GM19023 (cell line): ENCODE data around the gene C17orf67.
A peak's percentile ranks its signal among the peaks of the same experiment; 100 is the strongest.

Source experiments
- ATAC-seq: cut with Tn5 transposase; IDR thresholded peaks from one replicate; pipeline ENCODE4 v1.9.1; 2021; ENCODE audit warnings: mild to moderate bottlenecking, moderate library complexity; ENCODE audit not compliant: unreplicated experiment

Gene C17orf67

GRCh38 chr17:56809820-56810179 lies 23.9 kb downstream of the C17orf67 start:
- no peak for ATAC-seq

DNA sequence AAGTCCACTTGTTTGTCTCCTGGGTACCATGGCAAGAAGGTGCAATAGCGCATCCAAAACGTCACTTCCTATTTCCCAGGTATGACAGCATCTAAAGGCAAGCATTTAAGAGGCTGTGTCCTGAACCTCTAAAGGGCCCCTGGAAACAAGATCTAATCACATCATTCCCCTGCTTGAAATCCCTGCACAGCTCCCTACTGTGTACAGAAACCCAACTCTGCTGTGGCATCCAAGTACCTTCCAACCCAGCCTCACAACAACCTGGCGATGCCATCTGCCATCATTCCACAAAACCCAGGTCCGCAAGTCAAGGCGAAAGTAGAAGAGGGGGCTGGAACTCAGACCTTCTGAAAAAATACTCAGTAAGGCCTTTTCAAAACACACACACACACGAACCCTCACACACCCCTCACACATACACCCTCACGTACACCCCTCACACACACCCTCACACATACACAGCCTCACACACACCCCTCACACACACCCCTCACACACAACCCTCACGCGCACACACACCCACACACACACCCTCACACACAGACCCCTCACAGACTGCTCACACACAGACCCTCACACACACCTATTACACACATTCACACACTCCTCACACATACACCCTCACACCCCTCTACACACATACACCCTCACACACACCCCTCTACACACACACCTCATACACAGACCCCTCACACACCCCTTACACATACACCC lies 24.5 kb downstream of the C17orf67 start:
- no peak for ATAC-seq

DNA sequence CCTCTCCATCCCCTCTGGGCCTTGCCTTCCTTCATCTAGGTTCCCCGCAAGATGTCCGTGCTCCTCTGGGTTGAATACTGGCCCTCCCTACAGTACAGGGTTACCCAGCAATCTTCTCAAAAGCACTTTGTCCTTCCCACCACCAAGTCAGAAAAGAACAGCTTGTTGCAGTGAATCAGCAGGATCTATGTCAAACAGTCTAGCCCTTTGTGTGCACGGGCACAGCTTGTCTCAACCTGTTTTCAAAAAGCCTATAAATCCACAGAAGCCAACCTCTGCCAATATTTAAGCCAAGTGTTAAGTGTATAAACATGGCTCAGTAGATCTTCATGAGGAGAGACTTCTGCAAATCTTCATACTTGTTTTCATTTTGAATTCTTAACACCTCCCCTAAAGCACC lies 25.2 kb downstream of the C17orf67 start:
- ATAC-seq = no peak

DNA sequence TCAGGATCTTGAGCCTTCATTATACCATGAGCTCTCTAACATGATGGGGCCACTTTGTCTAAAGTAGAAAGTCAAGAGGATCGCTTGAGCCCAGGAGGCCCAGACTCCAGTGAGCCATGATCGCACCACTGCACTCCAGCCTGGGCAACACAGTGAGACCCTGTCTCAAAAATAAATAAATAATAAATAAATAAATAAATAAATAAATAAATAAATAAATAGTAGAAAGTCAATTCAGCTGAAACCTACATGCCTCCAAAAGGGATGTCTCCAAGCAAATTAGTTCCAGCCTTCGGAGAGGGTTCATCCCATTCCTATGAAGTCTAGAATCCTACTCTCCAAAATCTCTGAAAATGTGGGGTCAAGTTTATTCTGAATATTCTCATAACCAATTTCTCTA lies 26.0 kb downstream of the C17orf67 start:
- ATAC-seq = no peak

DNA sequence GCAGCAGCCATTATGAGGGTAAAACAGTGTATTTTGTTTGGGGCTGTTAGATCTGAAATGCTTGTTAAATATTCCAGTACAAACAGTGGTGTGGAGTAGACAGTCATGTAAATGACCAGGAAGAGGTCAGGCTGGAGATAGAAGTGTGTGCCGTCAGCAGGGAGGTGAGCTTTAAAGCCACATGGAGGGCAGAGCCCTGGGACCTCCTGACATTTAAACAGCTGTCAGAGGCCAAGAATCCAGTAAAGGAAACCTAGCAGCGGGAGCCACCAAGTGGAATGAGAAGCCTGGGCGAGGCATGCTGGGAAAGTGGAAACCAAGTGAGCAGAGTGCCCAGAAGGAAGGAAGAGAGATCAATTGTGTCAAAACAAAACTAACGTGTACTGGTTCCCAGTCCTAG lies 26.8 kb downstream of the C17orf67 start:
- no peak for ATAC-seq

- ATAC-seq = no peak
Observed at GRCh38 chr17:56804454-56804853, 29.3 kb downstream of the C17orf67 start.

GRCh38 chr17:56803071-56803470 lies 30.6 kb downstream of the C17orf67 start:
- ATAC-seq = no peak

DNA sequence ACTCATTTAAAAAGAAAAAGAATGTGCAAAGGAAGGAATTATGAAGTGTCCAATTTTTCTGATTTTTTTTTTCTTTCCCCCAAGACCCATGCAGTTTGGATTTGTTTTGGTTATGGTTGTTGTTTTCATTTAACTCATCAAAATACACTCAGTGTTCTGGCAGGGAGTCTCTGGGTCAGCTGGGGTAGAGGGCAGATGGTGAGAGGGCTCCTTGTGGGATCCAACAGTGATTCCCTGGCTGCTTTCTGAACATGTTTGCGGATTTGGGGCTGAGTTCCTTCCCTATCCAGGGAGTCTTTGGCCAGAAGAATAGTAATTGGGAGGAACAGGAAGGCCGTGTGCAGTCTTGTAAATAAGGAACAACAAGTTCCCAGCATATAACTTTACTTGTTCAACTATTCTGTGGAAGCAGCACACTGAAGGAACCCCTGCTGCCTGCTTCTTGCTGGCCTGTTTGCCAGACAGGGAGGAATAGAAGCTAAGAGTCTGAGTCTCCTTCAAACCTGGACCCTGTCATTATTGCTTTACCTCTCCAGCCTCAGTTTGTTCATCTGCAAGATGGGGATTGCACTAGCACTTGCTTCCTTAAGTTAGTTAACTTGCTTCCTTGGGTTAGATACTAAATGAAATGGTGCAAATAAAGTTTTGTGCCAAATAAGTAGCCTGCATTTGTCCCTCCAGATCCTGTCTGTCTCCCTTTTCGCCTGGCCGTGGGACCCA lies 32.1 kb downstream of the C17orf67 start:
- ATAC-seq = no peak

DNA sequence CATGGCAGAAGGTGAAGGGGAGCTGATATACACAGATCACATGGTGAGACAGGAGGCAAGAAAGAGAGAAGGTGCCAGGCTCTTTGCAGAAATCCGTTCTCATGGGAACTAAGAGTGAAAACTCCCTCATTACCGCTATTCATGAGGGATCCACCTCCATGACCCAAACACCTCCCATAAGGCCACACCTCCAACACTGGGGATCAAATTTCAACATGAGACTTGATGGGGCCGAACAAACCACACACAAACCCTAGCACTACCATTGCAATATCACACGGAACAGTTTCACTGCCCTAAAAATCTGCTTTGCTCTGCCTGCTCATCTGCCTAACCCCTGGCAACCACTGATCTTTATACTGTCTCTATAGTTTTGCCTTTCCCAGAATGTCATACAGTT lies 34.8 kb downstream of the C17orf67 start:
- ATAC-seq = no peak

DNA sequence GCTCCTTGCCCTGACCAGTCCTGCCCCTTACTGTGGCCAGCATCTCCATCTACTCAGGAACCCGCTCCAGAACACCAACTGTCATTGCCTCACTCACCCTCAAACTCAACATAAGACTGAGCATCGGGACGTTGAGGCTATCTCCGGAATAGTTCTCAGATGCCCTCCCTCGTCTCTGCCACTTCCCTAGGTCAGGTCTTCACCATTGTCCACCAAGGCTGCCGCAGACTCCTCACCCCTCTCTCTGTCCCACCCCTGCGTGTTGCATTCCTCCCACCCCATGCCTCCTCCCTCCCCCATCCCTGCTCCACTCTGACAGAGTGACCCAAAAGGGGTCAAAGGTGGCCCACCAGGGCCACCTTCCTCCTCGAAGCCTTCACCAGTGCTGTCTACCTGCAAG lies 37.2 kb downstream of the C17orf67 start:
- no peak for ATAC-seq

GRCh38 chr17:56795221-56795865 lies 38.4 kb downstream of the C17orf67 start:
- no peak for ATAC-seq

GRCh38 chr17:56793957-56794356 lies 39.8 kb downstream of the C17orf67 start:
- ATAC-seq = no peak

GRCh38 chr17:56793531-56793930 lies 40.2 kb downstream of the C17orf67 start:
- ATAC-seq = no peak

DNA sequence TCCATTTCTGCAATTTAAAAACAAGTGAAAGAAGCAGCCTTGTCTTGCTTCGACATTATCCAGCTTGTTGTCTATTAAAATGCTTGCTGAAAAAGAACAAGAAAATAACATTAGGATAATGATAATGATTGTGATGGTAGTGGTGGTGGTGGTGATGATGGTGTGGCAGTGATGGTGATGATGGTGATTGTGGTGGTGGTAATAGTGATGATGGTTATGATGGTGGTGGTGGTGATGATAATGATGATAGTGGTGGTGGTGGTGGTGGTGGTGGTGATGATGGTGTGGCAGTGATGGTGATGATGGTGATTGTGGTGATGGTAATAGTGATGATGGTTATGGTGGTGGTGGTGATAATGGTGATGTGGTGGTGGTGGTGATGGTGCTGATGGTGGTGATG lies 41.5 kb downstream of the C17orf67 start:
- no peak for ATAC-seq

GRCh38 chr17:56786989-56787482 lies 46.7 kb downstream of the C17orf67 start:
- peak; percentile 69 for ATAC-seq

DNA sequence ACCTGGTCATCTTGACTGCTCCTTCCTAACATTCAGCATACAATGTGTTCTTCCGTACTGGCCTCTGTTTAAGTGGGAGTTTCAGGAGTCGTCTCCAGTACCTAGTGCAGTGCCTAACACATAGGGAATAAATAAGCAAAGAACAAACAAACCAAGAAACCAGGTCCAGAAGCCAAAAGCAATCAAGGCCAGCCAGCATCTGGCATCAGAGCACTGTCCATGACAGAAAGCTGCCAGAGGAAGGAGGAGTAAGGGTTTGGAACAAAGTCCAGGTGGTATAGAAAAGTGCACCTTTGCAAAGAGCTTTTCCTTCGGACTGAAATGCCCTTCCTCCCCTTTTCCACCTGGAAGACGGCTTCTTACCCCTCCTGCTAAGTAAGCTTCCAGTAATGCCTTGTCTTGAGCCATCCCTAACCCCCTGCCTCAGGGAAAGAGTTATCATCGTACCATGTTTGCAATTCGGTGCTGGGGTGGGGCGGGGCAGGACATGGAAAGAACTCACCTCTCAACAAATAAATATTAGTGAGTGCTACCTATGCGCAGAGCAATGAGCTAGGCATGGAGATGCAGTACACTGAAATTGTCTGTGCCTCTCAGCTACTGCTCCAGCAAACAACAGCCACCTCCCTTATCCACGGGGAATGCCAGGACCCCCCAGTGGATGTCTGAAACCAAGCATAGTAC lies 47.6 kb downstream of the C17orf67 start:
- ATAC-seq = no peak

DNA sequence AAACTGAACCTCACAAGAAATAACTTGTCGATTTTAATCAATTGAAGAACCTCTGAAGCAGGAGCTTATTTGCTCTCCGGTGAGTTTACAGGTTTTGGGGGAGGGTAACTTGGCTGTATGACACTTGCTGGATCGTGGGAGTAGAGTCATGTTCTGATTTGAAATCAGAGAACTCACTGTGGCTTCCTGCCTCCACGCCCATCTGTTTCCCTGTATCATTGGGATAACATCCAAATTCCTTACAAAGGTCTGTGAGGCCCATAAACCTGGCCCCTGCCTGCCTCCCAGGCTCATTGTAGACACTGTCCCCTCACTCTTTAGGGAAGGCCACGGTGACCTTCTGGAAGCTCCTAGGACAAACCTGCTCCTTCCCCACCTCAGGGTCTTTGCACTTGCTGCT lies 48.3 kb downstream of the C17orf67 start:
- ATAC-seq = no peak

DNA sequence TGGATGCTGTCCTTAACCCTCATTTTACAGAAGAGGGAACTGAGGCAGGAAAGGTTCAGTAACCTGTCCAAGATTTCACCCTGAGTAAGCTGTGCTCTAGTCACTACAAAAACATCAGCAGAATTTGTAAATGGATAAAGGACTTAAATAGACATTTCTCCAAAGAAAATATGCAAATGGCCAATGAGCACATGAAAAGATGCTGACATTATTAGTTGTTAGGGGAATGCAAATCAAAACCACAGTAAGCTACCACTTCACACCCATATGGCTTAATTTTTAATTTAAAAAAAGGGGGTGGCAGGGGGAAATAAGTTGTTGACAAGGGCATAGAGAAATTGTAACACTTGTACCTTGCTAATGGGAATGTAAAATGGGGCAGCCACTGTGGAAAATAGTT lies 51.4 kb downstream of the C17orf67 start:
- no peak for ATAC-seq

DNA sequence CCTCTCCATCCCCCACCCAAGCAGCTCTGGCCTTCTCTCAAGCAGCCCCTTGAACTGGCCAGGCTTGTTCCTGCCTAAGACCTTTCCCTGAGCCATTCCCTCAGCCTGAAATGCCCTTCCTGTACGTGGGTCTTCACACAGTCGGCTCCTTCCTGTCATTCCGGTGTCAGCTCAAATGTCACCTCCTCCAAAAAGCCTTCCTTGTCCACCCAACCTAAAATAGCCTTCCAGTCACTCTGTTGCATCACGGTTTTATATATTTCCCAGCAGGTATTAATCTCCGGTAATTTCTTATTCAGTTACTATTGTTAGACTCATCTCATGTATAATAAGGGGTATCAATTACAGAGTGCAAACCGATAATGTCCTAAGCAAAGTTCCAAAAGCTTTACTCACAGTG lies 51.8 kb downstream of the C17orf67 start:
- ATAC-seq = no peak

DNA sequence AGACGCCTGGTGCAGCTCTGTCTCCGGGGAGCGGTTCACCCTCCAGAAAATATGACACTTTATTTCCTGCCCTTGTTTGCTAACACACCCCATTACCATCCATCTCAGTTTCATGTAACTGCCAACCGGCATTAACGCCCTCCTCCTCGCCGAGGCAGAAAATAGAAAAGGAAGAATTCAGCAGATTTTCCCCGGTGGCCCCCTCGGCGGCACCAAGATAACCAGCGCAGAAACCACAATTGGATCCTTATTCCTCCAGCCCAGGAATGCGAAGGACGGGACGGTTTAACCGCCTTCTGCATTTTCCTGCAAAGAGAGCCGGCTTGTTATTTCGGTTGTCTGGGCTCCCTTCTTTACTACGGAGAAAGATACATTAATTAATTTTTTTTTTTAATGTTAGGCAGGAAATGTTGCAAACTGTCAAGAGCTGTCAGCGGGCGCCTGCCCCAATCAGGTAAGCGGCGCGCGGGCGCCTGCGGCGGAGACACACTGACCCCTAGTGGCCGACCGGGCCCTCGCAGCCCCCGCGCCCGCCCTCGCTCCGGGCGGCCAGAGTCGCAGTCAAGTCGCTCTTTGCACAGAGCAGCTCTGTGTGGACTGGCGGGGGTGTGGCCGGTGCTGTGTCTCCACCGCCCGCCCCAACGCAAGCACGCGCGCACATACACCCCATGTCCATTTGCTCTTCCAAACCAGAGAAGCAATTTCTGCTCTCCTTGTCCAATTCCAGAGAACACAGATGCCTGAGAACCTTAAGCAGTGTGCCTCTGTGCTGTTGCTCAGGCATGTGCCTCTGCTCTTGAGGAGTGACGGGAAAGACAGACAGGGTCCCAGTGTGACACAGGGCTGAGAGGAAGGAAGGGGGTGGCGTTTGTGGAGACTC lies 53.6 kb downstream of the C17orf67 start:
- ATAC-seq = peak; percentile 96
